GM18868 (cell line): ENCODE data around the gene PDE7B.
"Not testable (repeated sequence)": the region's sequence is repeated elsewhere in the genome, so short reads cannot be mapped to it uniquely, and the experiment has no call there.

ENCODE experiments used
- ATAC-seq: cut with Tn5 transposase; IDR thresholded peaks from one replicate; pipeline ENCODE4 v1.9.1; 2021; ENCODE audit warnings: mild to moderate bottlenecking, moderate library complexity; ENCODE audit not compliant: unreplicated experiment

The PDE7B gene

GRCh38 chr6:136095986-136096385 lies 244.5 kb downstream of the PDE7B start:
- no peak for ATAC-seq

GRCh38 chr6:136102991-136103688 lies 251.6 kb downstream of the PDE7B start:
- ATAC-seq, result no peak

- no peak for ATAC-seq
These were observed 252.3 kb downstream of the PDE7B start for GRCh38 chr6:136103763-136104311.

DNA sequence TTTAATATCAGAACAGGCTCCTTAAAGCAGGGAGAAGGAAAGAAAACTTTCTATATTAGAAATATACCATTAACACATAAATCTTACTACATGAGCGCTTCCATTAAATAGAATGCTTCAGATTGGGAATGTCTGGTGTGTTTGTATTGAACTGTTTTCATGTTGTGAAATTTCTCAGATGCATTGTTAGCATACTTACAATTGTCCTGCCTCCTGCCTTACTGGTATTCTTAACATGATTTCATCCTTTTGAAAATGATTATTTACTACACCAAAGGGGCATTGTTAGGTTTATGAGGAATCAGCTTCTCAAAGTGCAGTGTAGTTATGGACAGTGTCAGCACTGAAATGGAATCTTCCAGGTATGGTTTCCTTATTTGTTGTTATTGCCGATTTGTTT lies 253.1 kb downstream of the PDE7B start:
- no peak for ATAC-seq

GRCh38 chr6:136105797-136106196 lies 254.3 kb downstream of the PDE7B start:
- not testable (repeated sequence) for ATAC-seq

- ATAC-seq, result no peak
These were observed 257.0 kb downstream of the PDE7B start for GRCh38 chr6:136108361-136108945.

DNA sequence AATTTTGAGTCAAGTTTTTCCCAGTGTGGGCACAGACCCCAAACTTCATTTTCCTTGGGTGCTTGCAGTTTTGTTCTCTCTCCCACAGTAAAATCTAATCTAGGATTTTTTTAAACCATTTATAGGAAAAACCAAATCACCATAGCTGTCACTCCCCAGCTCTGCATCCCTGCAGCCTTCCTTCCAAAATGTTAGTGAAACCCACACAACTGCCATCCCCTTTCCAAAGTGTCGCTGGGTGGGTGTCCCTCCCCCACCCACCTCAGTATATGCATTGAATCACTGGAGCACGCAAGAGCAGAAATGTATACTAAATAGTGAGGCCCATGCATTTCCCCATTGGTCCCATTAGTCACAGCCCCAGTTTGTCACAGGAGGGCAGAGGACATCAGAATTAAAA lies 260.3 kb downstream of the PDE7B start:
- no peak for ATAC-seq

GRCh38 chr6:136112262-136112661 lies 260.8 kb downstream of the PDE7B start:
- no peak for ATAC-seq

DNA sequence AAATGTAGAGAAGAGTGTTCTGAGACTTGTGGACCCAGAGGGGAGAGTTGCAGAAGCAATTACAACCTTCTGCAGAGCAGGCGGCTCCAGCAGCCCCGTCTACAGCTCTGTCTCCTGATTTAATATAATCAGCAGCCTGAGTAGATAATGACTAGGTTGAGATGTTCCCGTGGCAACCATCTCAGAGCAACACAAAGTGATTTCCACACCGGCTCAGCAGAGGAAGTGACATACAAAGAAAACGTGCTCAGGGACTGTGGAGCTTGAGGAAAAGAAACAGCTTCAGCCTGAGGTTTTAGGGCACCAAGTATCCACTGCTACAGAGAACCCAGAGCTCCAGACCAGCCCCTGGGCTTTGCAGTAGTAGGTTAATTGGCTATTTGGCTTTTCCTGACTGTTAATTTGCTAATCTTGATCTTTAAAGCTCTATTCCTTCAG lies 262.3 kb downstream of the PDE7B start:
- no peak for ATAC-seq

DNA sequence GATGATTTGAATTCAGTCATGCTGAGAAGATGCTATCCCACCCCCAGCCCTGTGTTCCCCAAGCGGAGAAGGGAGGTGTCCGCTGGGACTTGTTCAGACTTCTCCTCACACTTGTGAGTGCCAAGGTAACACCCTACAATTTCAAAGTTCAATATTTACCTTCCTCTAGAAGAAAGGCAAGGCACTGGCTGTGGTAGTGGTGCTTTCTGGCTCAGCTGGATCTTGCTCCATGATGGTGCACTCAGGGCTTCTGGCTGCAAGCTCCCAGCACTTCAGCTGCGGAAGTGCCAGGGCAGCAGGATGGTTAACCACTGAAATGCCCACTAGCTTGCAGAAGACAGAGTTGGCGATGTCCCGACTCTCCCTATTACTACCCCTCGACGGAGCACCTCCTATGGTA lies 263.2 kb downstream of the PDE7B start:
- no peak for ATAC-seq

GRCh38 chr6:136115941-136116340 lies 264.4 kb downstream of the PDE7B start:
- no peak for ATAC-seq

DNA sequence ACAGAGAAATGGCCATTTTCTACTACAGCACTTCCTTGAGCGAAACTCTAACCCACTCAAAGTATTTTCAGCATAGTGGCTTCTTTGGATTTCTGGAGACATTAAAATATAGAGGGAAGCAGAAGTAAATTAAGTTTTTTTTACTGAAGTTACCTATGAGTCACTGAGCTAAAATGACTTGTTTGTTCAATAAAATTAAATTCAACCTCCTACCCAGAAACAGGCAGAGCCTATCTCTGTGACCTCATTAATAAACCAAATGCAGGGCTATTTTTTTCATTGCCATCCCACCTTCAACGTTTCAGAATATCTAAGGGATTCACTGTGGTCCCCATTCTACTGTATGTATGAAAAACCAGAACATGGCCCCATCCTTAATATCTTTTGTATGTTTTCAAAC lies 265.6 kb downstream of the PDE7B start:
- ATAC-seq, result no peak

DNA sequence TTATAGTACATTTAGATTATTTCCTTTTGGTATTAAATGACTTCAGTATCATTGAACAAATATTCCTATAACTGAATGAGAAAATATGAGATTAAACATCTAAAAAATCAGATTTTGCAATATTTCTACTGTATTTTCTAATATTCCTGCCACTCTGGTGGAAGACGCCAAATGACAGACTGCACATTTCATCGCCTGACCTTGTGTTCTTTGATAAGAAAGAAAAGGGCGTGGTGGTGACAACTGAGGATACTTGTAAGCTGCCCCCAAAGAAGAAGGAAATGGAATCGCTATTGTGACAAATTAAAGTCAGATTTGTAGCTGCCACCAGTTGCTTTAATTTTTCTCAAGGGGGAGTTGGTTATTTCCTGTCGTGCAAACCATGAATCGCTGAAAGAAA lies 267.3 kb downstream of the PDE7B start:
- ATAC-seq, result no peak

GRCh38 chr6:136123468-136123867 lies 272.0 kb downstream of the PDE7B start:
- no peak for ATAC-seq

- ATAC-seq, result no peak
These were observed 274.1 kb downstream of the PDE7B start for GRCh38 chr6:136125585-136125984.

DNA sequence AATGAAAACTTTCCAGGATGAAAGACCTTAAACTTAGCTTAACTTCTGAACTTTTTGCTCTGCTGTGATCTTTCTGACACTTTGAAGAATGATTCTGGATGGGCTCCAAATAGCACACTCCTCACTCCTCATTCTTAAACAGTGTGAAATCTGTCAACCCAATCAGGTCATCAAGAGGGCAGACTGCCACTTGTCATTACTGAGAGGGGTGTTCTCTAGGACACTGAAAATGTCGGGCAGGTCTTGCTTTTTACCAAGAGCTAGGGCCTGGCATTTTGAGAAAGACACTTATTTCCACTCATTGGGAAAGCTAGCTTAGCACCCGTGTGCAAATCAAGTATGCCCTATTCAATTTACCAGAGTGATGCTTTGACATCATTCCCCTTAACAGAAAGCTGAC lies 276.4 kb downstream of the PDE7B start:
- ATAC-seq, result no peak

- no peak for ATAC-seq
These were observed 277.9 kb downstream of the PDE7B start for GRCh38 chr6:136129365-136129764.

DNA sequence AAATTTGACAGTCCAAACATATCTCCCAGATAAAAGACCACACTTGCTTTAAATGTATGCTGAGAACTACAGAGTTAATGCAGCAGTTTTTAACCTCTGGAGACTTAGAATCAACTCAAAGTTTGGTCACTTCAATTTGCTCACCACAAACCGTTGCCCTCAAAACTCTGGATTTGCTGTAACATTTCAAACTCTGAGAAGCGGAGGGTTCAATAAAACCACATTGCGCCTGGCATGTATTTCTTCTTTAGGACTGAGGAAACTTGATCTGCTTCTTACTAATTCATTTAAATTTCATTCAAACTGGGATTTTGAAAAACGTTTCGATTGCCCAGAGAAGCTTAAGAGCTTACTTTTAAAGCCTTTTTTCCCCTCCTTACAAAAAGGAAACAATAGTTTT lies 282.8 kb downstream of the PDE7B start:
- ATAC-seq, result no peak

GRCh38 chr6:136134751-136135150 lies 283.2 kb downstream of the PDE7B start:
- no peak for ATAC-seq

DNA sequence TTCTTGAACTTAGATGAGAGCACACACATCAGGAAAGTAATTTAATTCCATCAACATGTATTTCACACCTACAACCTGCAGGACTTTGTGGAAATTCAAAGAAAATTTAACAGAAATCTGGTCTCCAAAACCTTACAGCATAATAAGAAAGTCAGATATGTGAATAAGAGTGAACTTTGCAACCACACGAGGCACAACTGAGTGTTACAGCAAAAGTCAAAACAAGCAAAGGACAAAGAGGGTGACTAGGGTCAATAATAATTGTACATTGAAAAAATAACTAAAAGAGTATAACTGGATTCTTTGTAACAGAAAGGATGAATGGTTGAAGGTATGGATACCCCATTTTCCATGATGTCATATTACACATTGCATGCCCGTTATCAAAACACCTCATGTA lies 284.8 kb downstream of the PDE7B start:
- no peak for ATAC-seq

GRCh38 chr6:136137008-136137692 lies 285.6 kb downstream of the PDE7B start:
- no peak for ATAC-seq
